ENCODE measurements around the gene CLHC1.
"Not testable (repeated sequence)": the region's sequence is repeated elsewhere in the genome, so short reads cannot be mapped to it uniquely, and the experiment has no call there.

The CLHC1 gene

GRCh38 chr2:55139305-55139704 lies 92.8 kb downstream of the CLHC1 start:
- Histone ChIP-seq H3K4me3 (ENCODE audit: low read length) (no peak overlapping the region), H3K27ac (ENCODE audit: low read depth, low read length) (no peak overlapping the region), H3K27me3 (ENCODE audit: insufficient read depth, low read length) (no peaks in the 10 kb centered on the region), H3K9me3 (ENCODE audit: insufficient read depth, low read depth, low read length) (no peaks in the 10 kb centered on the region), H3K4me1 (ENCODE audit: insufficient read depth, low read length) (peaks cover 29% of the 10 kb centered on the region), H3K36me3 (ENCODE audit: insufficient read depth, low read length) (no peaks in the 10 kb centered on the region), H3K9ac (ENCODE audit: low read depth, low read length) (no peak overlapping the region)
- WGBS: 84% methylated on average over 3 of the region's 3 CpGs

DNA sequence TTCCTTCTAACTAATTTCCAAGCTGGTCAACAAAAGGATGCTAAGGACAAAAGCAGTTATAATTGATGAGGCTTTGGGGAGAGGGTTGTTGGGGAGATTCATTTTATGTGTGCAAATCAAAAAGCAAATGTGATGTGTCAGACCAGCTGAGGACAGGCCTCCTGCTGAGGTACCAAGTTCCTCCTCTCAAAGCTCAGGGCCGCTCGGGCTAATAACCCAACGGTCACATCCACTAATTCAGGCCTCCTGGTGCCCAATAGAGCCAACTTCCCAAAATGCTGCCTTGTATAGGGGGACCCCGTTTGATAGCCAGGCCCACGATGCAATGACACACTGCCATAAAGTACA lies 93.2 kb downstream of the CLHC1 start:
- Histone ChIP-seq H3K27me3 (ENCODE audit: insufficient read depth, low read length) (no peaks in the 10 kb centered on the region), H3K4me1 (ENCODE audit: insufficient read depth, low read length) (peaks cover 32% of the 10 kb centered on the region), H3K36me3 (ENCODE audit: insufficient read depth, low read length) (no peaks in the 10 kb centered on the region), H3K9me3 (ENCODE audit: insufficient read depth, low read depth, low read length) (no peaks in the 10 kb centered on the region), H3K27ac (ENCODE audit: low read depth, low read length) (no peak overlapping the region), H3K9ac (ENCODE audit: low read depth, low read length) (no peak overlapping the region), H3K4me3 (ENCODE audit: low read length) (no peak overlapping the region)
- 92% methylated on average over 5 of the region's 5 CpGs for WGBS

- Histone ChIP-seq H3K4me3 (ENCODE audit: low read length) (no peak overlapping the region), H3K27ac (ENCODE audit: low read depth, low read length) (no peak overlapping the region), H3K4me1 (ENCODE audit: insufficient read depth, low read length) (peaks cover 37% of the 10 kb centered on the region), H3K9me3 (ENCODE audit: insufficient read depth, low read depth, low read length) (no peaks in the 10 kb centered on the region), H3K36me3 (ENCODE audit: insufficient read depth, low read length) (no peaks in the 10 kb centered on the region), H3K9ac (ENCODE audit: low read depth, low read length) (no peak overlapping the region), H3K27me3 (ENCODE audit: insufficient read depth, low read length) (no peaks in the 10 kb centered on the region)
- 76% methylated on average over 10 of the region's 12 CpGs for WGBS
Observed at GRCh38 chr2:55138014-55138881, 93.8 kb downstream of the CLHC1 start.

DNA sequence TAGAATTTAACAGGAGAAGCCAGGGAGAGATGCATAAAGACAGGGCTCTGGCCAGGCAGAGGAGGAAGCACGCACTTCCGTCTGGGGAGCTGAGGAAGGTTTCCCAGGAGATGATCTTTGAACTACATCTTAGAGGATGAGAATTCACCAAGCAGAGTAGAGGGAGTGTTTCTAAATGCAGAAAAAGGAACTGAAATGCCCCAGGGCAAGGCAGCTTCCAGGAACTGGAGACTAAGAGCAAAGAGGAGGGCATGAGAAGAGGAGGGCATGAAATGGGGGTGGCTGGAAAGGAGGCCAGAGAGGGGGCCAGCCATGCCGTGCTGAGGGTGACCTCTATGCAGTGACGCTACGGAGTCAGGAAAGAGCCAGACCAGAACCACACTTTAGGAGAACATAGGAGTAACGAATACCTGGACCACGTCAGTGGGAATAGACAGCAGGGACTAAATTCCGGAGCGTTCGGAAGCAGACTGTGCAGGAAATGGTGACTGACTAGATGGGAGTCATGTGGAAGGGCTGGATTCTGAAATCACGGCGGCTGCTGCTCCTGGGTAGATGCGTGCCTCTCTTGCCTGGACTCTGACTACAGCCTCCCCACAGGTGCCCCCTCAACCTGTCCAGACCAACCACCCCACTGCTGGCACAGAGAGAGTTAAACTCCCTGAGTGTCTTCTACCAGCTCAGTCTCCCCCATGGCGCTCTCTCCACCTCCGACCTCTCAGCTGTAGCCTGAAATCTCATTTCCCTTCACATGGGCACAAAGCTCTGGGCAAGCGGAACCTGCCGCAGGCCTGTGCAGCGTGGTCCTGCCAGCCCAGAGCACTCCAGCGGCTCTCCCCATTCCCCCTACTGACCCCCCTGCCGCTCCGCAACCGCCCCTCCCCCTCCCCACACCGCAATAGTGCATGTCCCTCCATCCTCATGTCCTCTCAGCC lies 94.8 kb downstream of the CLHC1 start:
- 71% methylated on average over 23 of the region's 23 CpGs for WGBS
- H3K9me3 ChIP-seq (ENCODE audit: insufficient read depth, low read depth, low read length): no peaks in the 10 kb centered on the region
- H3K9ac ChIP-seq (ENCODE audit: low read depth, low read length): no peak overlapping the region
- H3K36me3 ChIP-seq (ENCODE audit: insufficient read depth, low read length): no peaks in the 10 kb centered on the region
- peaks cover 40% of the 10 kb centered on the region for H3K4me1 ChIP-seq (ENCODE audit: insufficient read depth, low read length)
- no peak overlapping the region for H3K27ac ChIP-seq (ENCODE audit: low read depth, low read length)
- H3K4me3 ChIP-seq (ENCODE audit: low read length): no peak overlapping the region
- no peaks in the 10 kb centered on the region for H3K27me3 ChIP-seq (ENCODE audit: insufficient read depth, low read length)

- H3K9ac ChIP-seq (ENCODE audit: low read depth, low read length): no peak overlapping the region
- WGBS: 90% methylated on average over 4 of the region's 4 CpGs
- no peak overlapping the region for H3K4me3 ChIP-seq (ENCODE audit: low read length)
- no peak overlapping the region for H3K27ac ChIP-seq (ENCODE audit: low read depth, low read length)
- peaks cover 40% of the 10 kb centered on the region for H3K4me1 ChIP-seq (ENCODE audit: insufficient read depth, low read length)
- no peaks in the 10 kb centered on the region for H3K36me3 ChIP-seq (ENCODE audit: insufficient read depth, low read length)
- H3K9me3 ChIP-seq (ENCODE audit: insufficient read depth, low read depth, low read length): no peaks in the 10 kb centered on the region
- H3K27me3 ChIP-seq (ENCODE audit: insufficient read depth, low read length): no peaks in the 10 kb centered on the region
Observed at GRCh38 chr2:55136138-55136541, 96.0 kb downstream of the CLHC1 start.

GRCh38 chr2:55135491-55135890 lies 96.6 kb downstream of the CLHC1 start:
- no peaks in the 10 kb centered on the region for H3K27me3 ChIP-seq (ENCODE audit: insufficient read depth, low read length)
- 100% methylated on average over 1 of the region's 2 CpGs for WGBS
- no peaks in the 10 kb centered on the region for H3K36me3 ChIP-seq (ENCODE audit: insufficient read depth, low read length)

GRCh38 chr2:55134316-55134706 lies 97.8 kb downstream of the CLHC1 start:
- no peaks in the 10 kb centered on the region for H3K27me3 ChIP-seq (ENCODE audit: insufficient read depth, low read length)
- peaks cover 40% of the 10 kb centered on the region for H3K4me1 ChIP-seq (ENCODE audit: insufficient read depth, low read length)
- 63% methylated on average over 1 of the region's 1 CpG for WGBS
- no peaks in the 10 kb centered on the region for H3K9me3 ChIP-seq (ENCODE audit: insufficient read depth, low read depth, low read length)
- peak overlapping the region; percentile 72 for H3K9ac ChIP-seq (ENCODE audit: low read depth, low read length)
- H3K27ac ChIP-seq (ENCODE audit: low read depth, low read length): peak overlapping the region; percentile 97
- no peaks in the 10 kb centered on the region for H3K36me3 ChIP-seq (ENCODE audit: insufficient read depth, low read length)
- H3K4me3 ChIP-seq (ENCODE audit: low read length): peak overlapping the region; percentile 19; the same call in 1 of the 2 replicates

More at GRCh38 chr2:55135491-55135890, 96.6 kb downstream of the CLHC1 start:
- H3K4me1 ChIP-seq (ENCODE audit: insufficient read depth, low read length): peaks cover 40% of the 10 kb centered on the region
- no peak overlapping the region for H3K9ac ChIP-seq (ENCODE audit: low read depth, low read length)
- H3K9me3 ChIP-seq (ENCODE audit: insufficient read depth, low read depth, low read length): no peaks in the 10 kb centered on the region
- no peak overlapping the region for H3K27ac ChIP-seq (ENCODE audit: low read depth, low read length)
- no peak overlapping the region for H3K4me3 ChIP-seq (ENCODE audit: low read length)

GRCh38 chr2:55133467-55134315 lies 98.4 kb downstream of the CLHC1 start:
- peak overlapping the region; percentile 19; the same call in 1 of the 2 replicates for H3K4me3 ChIP-seq (ENCODE audit: low read length)
- H3K36me3 ChIP-seq (ENCODE audit: insufficient read depth, low read length): no peaks in the 10 kb centered on the region
- H3K4me1 ChIP-seq (ENCODE audit: insufficient read depth, low read length): peaks cover 40% of the 10 kb centered on the region
- no peaks in the 10 kb centered on the region for H3K27me3 ChIP-seq (ENCODE audit: insufficient read depth, low read length)
- no peaks in the 10 kb centered on the region for H3K9me3 ChIP-seq (ENCODE audit: insufficient read depth, low read depth, low read length)
- peak overlapping the region; percentile 98 for H3K27ac ChIP-seq (ENCODE audit: low read depth, low read length)
- H3K9ac ChIP-seq (ENCODE audit: low read depth, low read length): peak overlapping the region; percentile 72
- WGBS: 30% methylated on average over 7 of the region's 10 CpGs

DNA sequence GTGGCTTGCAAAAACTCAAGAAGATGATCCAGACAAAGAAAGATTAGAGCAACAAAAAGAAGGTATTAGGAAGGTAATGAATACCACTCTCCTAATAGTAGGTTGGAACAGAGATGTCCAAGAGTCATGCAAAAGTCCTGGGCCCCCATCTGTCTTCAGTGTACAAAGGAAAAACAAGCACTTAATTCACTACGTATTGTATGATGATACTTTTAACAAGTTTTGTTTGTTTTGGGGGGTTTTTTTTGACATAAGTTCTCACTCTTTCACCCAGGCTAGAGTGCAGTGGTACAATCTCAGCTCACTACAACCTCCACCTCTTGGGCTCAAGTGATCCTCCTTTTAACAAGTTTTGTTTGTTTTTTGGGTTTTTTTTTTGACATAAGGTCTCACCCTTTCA lies 101.2 kb downstream of the CLHC1 start:
- Histone ChIP-seq H3K27me3 (ENCODE audit: insufficient read depth, low read length) (no peaks in the 10 kb centered on the region), H3K9me3 (ENCODE audit: insufficient read depth, low read depth, low read length) (no peaks in the 10 kb centered on the region), H3K9ac (ENCODE audit: low read depth, low read length) (no peak overlapping the region), H3K36me3 (ENCODE audit: insufficient read depth, low read length) (no peaks in the 10 kb centered on the region), H3K4me1 (ENCODE audit: insufficient read depth, low read length) (peaks cover 17% of the 10 kb centered on the region), H3K4me3 (ENCODE audit: low read length) (no peak overlapping the region), H3K27ac (ENCODE audit: low read depth, low read length) (no peak overlapping the region)
- 83% methylated on average over 1 of the region's 1 CpG for WGBS

- H3K27me3 ChIP-seq (ENCODE audit: insufficient read depth, low read length); H3K27ac ChIP-seq (ENCODE audit: low read depth, low read length); H3K4me3 ChIP-seq (ENCODE audit: low read length); H3K4me1 ChIP-seq (ENCODE audit: insufficient read depth, low read length); H3K9me3 ChIP-seq (ENCODE audit: insufficient read depth, low read depth, low read length); H3K9ac ChIP-seq (ENCODE audit: low read depth, low read length); H3K36me3 ChIP-seq (ENCODE audit: insufficient read depth, low read length): not testable (repeated sequence)
- WGBS: 100% methylated on average over 4 of the region's 4 CpGs
Observed at GRCh38 chr2:55126643-55127042, 105.5 kb downstream of the CLHC1 start.

All from HUES64 (cell line).